Fibroblast of skin of abdomen (primary cell): ENCODE measurements around the gene ARPC1B.

Source experiments
- DNase-seq: peaks from one replicate; pipeline ENCODE4 v3.0.0-alpha.2; 2013

The ARPC1B gene

GRCh38 chr7:99389772-99390171 is 15.2 kb downstream of the ARPC1B start:
- no peak for DNase-seq

GRCh38 chr7:99390941-99391602 is 16.5 kb downstream of the ARPC1B start:
- no peak for DNase-seq

- no peak for DNase-seq
These were observed 17.5 kb downstream of the ARPC1B start for GRCh38 chr7:99392046-99392445.

DNA sequence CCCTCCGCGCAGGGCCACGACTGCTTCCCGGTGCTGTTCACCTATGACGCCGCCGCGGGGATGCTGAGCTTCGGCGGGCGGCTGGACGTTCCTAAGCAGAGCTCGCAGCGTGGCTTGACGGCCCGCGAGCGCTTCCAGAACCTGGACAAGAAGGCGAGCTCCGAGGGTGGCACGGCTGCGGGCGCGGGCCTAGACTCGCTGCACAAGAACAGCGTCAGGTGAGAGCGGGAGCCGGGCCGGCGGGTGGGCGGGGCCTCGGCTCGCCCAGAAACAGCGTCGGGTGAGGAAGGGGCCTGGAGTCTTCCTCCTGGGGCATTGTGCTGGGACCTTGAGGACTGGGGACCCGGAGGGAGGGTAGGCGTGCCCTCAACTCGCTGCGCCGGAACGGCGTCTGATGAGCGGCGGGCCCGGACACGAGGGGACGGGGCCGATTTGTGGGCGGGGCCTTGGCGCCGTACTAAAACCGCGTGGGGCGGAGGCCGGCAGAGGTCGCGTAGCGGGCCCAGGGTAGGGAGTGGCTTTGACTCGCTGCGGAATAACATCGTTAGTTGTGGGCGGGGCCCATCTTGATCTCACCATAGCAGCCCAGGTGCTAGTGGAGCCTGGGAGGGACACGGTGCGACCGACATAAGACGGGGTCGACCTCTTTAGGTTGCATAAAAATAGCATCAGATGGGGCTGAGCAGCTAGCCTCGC is 18.3 kb downstream of the ARPC1B start:
- DNase-seq, result peak; percentile 43

DNA sequence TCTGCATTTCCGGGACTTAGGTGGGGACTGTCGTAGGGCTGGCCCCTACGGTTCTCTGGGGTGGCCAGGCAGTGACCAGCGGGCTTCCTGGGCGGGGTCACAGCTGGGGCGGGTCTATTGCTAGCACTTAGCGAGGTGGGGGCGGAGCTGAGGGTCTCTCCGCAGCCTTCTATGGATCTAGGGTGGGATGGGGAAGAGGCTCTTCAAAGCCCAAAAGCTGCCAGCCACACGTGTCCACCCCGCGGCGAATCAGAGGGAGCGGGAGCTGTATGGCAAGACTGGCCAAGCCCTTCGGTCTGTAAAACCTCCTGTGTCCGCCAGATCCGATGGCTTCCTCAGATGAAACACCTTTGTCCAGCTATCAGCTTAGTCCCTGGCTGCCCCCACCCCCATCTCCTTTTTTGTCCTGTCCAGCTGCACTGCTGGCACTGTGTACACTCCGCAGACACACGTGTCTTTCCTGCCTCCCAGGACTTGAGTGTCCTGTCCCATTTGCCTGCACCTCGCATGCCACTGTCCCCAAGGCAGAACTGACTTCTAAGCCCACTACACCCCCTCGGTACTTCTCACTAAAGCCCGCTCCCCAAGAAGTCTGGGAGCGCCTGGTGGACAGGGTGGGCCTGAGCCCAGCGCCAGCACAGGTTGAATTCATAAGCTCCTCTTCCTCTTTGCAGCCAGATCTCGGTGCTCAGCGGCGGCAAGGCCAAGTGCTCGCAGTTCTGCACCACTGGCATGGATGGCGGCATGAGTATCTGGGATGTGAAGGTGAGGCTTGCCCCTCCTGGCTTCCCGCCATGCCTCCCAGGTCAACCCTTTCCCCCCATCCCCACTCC is 19.0 kb downstream of the ARPC1B start:
- no peak for DNase-seq

DNA sequence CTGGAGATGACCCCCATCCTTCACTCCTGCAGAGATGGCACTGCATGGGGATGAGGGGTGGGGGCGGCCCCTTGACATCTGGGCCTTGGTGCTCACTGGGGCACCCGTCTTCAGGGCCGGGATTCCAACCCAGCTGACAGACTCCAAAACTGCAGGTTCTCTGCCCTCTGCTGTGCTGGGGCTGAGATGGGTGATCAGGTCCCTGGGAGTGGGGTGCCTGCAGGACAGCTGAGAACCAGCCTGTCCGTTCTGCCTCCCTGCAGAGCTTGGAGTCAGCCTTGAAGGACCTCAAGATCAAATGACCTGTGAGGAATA is 19.6 kb downstream of the ARPC1B start:
- no peak for DNase-seq

- DNase-seq, result no peak
These were observed 21.2 kb downstream of the ARPC1B start for GRCh38 chr7:99395616-99396327.

- no peak for DNase-seq
These were observed 22.1 kb downstream of the ARPC1B start for GRCh38 chr7:99396418-99397296.

DNA sequence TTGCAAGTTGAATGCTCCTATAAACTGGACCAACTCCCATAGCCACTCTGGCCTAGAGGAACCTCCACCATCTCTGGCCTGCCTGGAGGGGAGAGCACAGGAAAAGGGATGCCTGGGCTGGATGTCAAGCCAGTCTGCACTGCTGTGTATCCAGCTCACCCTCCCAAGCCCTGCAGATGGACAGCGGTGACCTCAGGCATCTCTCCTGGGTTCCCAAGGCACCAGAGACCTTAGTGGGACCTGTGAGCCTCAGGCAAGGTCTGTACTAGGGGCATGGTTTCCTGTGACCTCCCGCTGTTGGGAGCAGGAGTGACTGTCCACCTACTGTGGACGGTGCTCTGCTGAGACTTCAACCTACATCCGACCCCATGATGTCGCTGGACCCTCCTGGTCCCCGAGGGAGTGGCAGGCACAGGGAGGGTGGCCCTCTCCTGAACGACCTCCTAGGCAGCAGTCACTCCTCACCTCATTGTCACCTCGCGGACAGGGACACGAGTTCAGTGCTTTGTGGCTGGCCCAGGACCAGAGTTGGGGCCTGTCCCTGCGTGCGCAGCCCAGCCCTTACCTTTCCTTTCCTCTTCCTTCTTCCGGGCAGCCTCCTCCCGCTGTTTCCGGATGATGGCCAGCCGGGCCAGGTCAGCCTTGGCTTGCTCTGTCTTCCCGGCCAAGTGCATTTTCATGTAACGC is 22.9 kb downstream of the ARPC1B start:
- no peak for DNase-seq

- no peak for DNase-seq
These were observed 24.4 kb downstream of the ARPC1B start for GRCh38 chr7:99398891-99399445.

DNA sequence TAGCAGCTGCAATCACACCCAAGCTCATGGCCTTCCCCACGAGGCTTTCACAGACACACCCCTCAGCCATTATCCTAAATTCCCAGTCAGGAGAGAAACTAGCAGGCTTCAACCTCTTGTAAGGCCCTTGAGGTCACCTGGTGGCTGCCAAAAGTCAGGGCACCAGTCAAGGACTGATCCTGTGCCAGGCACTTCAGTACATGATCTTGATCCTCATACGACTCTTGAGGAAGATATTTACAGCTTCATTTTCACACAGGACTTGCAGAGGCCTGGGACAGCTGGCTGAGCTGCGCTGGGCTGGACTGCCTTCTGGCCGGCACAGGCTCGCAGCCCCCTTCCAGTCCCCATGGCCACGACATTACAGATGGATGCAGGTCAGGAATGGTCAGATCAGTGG is 25.1 kb downstream of the ARPC1B start:
- DNase-seq, result no peak

- no peak for DNase-seq
These were observed 28.3 kb downstream of the ARPC1B start for GRCh38 chr7:99402854-99403253.

- no peak for DNase-seq
These were observed 29.2 kb downstream of the ARPC1B start for GRCh38 chr7:99403764-99404163.

DNA sequence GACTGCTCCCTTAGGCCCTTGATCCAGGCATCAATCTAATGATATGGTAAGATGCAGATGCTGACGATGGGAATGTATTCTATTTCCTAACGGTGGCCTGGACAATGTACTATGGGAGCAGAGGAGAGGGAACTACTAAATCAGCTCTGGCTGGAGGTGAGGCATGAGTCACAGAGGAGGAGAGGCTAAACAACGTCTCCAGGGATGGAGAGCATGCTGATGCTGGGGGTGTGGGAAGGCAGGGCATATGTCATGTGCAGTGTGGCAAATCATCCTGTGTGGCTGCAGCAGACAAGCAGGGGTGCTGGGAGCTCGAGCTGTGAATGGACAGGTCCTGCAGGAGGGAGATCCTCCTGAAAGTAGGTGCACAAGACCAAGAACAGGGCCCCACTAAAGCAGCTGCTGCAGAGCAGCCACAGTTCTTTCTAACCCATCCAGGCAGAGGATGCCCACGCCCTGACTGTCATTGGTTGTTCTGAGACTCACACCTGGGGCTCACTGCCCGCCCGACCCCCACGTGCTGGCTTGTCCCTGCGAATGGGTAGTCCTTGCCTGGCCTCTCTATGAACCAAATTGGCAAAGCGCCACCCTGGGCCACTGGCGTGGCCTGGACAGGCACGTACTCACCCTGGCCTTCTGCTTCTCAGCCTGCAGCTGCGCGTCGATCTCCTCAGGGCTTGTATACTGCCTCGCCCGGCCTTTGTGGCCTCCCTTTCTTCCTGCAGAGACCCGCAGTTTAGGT is 29.9 kb downstream of the ARPC1B start:
- no peak for DNase-seq

GRCh38 chr7:99404977-99405320 is 30.4 kb downstream of the ARPC1B start:
- no peak for DNase-seq

GRCh38 chr7:99406557-99406956 is 32.0 kb downstream of the ARPC1B start:
- DNase-seq, result no peak

- peak; percentile 82 for DNase-seq
These were observed 33.4 kb downstream of the ARPC1B start for GRCh38 chr7:99407872-99408378.

DNA sequence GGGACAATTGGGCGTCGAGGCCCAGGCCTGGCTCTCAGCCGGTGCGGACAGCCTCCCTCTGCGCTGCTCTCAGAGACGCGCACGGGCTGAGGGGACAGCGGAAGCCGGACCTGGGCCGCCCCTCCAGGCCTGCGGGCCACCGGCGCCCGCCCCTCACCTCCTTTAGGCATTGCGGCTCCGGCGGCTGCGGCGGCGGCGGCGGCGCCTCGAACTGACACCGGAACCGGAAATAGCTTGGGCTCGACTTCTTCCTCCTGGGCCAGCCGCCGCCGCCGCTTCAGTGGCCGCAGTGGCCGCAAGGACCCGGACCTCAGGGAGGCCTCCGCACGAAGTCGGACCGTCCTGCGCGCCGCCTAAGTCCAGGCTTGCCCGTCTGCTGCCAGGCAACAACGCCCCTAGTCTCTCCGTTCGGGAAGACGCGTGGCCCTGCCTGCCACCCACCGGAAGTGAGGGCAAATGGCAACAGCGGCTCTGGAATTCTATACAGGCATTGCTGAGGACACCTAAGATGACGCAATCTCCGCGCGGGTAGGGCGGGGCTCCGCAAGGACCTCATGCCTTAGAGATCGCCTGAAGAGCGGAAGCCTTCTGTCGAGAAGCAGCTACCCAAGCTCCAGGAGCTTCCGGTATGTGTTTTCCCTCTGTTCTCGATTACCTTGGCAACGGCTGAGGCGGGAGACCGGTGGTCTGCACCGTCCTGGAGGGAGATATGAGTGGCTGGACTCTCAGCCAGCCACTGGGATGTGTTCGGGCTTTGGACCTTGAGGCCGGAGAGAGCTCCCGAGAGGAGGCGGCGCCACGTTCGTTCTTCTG is 34.1 kb downstream of the ARPC1B start, which contains the start of the genes BUD31 and PDAP1:
Gene BUD31 (plus strand): TSS at position 591 of the 813 bp plus-strand sequence. CDS start 2,124 bp downstream, outside the sequence.
Gene PDAP1 (minus strand): TSS at position 219 of the 813 bp plus-strand sequence. CDS start 49 bp downstream, at position 170.
- peak; percentile 96 for DNase-seq

GRCh38 chr7:99409192-99409572 is 34.7 kb downstream of the ARPC1B start:
- no peak for DNase-seq
